GM12872 (cell line): ENCODE data around the gene ABCG1.

Experiments used
- TF ChIP-seq, protein P1 (sequence below): IDR thresholded peaks from 3 replicates; pipeline ENCODE4 v1.5.1; 2011; ENCODE audit warnings: low read depth, mild to moderate bottlenecking, low read length, moderate library complexity; ENCODE audit not compliant: insufficient read depth

ABCG1 gene

DNA sequence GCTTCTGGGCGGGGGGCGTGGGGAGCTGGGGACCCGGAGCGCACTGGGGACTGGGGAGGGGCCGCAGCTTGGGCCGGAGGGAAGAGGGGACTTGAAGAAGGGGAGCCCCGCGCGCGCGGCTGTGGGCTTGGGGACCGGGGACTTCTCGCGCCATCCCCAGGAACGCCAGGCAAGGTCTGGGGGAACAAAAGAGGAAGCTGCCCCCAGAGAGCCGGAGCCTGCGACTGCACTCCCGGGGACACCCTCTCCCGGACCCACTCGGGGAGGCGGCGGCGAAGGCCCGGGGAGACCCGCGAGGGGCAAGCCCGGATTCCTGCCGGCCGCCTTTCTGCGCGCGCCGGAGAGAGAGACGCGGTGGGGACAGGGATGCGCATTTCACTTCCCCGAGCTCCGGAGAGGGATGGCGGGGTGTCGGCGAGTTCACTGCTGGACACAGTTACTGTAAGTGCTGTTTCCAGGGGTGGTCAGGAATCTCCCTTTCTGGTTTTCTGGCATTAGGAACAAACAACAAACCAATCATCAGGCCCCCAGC, 732 bp downstream of the ABCG1 start:
- TF ChIP-seq, protein P1, sequence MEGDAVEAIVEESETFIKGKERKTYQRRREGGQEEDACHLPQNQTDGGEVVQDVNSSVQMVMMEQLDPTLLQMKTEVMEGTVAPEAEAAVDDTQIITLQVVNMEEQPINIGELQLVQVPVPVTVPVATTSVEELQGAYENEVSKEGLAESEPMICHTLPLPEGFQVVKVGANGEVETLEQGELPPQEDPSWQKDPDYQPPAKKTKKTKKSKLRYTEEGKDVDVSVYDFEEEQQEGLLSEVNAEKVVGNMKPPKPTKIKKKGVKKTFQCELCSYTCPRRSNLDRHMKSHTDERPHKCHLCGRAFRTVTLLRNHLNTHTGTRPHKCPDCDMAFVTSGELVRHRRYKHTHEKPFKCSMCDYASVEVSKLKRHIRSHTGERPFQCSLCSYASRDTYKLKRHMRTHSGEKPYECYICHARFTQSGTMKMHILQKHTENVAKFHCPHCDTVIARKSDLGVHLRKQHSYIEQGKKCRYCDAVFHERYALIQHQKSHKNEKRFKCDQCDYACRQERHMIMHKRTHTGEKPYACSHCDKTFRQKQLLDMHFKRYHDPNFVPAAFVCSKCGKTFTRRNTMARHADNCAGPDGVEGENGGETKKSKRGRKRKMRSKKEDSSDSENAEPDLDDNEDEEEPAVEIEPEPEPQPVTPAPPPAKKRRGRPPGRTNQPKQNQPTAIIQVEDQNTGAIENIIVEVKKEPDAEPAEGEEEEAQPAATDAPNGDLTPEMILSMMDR, result no peak

DNA sequence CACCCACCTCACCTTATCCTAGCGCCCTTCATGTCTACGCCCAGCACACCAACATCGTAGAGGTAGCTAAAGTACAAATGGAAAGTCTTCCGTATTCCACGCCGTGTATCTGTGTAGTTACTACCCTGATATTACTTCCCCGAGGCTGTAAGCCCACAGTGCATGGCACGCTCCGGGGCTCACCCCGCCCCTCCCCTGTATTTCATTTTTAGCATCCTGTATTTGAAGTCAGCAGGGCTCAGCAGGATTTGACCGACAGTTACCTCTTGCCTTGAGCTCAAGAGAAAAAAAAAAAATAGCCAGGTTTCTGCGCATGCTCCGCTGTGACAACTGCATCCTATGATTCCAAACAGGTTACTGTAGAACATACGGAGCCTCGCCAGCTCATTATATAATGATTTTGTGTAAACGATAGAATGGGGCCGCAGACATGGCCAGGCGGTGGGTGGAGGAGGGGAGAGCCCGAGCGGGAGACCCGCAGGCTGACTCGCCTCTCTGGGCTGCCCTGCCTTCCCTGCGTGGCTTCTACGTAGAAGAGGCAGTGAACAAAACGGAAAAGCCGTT, 1.3 kb downstream of the ABCG1 start:
- TF ChIP-seq, protein P1, result no peak

DNA sequence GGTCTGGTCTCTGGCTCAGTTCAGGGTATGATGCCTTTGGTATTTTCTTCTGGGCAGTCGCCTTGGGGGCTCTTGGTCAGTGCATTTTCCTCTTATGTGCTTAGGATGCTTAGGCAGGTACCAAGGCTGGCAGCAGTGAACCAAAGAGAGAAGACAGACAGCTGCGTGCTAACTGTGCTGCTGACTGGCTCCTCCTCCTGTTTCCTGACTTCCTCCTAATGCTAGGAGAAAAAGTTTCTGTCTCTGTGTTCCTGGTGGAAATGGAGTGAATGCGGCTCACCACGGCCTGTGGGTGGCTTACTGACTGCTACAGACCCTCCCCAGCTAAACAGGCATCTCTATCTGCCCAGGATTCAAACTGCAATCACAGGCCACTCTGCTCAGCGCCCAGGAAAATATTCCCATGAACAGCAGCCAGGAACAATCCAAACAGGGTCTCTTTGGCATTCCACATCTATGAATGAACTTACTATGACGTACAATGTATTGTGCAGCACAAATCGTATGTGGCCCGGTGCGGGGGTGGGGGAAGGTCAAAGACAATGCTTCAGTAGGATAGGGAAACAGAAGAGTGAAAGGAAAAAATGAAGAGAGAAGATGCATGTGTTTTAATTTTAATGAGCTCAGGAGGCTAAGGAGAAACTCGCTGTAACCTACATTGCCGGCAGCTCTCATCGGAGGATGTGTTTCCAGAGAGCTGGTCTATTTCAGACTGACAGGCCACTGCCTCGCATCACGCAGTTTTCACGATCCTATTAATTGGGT, 2.8 kb downstream of the ABCG1 start:
- TF ChIP-seq, protein P1, result no peak

DNA sequence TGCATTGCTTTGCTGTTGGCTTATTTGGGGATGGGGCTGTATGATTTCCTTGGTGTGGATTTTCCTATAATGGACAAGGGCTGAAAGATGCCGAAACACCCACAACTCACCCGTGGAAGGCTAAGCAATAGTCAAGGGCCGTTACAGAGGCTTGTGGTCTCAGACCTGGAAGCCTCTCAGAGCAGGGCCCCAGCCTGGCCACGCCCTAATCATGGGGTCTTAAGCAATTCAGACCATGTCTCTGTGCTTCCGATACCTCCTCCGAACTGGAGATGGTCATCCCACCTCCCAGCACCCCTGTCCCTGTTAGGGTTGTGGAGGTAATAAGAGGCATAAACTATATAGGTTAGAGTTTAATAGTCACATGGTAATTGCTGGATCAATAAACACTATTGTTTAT, 3.4 kb downstream of the ABCG1 start:
- TF ChIP-seq, protein P1, result no peak

DNA sequence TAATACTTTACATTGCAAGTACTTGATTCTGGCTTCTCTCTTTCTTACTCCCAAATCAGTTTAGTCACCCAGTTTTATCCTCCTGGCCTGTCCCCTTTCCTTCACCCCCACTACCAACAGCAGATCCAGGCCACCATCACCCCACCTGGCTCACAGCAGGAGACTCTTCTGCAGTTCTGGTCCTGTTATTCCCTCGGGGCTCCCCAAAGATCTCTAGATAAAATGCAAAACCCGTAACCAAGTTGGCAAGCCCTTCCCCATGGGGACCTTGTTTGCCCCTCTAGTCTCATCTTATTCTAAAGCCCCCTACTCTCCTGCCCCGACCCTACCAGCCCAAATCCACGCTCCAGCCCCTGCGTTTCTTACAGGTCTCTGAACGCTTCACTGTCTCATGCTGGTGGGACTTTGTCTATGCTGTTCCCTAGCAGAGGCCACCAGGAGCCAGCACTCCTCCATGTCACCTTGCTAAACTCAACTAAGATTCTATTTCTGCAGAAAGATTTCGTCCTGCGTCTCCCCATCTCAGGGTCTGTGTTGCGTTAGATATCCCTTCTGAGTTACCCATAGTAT, 4.0 kb downstream of the ABCG1 start:
- TF ChIP-seq, protein P1, result no peak

DNA sequence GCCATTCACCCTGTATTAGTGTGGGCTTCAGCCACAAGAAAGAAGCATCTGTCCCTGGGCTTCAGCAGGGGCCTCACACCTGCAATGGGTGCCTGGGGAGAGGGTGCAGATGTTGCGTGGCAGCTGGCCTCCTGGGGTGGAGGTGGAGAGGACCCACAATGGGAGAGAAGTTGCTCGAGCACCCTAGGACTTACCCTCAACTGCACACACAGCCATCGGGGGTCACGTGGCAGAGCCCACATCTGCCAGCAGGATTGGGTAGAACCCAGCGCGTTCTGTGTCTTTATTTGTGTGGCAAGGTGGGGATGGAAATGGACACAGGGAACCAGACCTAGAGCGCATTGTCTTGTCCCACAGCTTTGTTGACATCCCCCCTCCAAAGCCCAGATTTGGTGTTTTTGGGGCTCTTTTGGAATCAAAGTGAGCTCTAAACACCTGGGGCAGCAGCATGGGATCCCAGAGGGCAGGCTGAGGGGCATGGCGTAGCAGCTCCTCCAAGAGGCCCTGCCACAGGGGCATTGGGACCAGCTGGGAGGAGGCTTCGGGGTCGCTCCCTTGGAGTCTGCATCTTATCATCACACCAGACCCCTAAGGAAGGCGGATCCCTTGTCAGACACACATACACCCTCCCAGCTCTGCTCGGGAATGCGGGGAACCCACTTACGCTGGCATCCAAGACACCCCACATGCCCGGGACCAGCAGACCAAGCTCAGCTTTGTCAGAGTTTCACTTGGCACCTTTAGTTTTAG, 5.1 kb downstream of the ABCG1 start:
- TF ChIP-seq, protein P1, result no peak

DNA sequence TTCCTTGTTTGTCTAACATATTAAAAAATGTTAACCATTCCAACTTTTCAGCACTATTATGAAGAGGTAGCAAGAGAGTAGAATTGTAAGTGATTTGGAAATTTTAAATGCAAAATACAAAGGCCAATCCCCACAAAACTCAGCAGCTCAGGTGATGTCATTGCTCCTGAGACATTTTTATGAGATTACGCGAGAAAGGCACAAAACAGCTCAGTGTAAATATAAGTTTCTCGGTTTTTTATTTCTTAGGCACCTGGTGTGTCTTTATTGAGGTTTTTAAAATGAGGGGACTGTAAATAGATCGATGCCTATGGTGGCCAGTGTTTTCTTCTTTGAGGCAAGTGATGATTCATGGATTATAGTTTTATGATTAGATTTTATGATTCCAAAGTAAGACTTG, 6.1 kb downstream of the ABCG1 start:
- TF ChIP-seq, protein P1, result no peak
